Measurements from ENCODE around the gene SMYD3.

SMYD3 gene

GRCh38 chr1:245701631-245702030 lies 805.4 kb downstream of the SMYD3 start:
- DNase-seq (ENCODE audit: low read depth in 3 of 3, low spot score in 1 of 3) = no peak

DNA sequence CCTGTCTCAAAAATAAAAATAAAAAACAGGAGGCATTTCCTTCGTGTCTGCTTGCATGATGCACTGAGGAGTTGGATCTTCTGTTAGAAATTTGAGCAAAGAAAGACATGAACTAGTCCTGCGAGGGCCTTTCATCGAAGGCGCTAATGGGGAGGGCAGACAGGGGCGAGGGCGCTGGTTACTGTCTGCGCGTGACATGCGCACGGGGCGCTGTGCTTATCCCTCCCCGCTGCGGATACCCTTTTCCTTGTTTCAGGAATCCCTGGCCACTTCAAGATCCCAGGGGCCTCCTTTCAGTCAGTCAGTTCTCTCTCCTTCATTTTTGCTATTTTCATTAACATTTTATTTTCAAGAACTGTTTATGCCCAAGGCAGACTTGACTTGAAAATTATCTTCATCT lies 806.4 kb downstream of the SMYD3 start:
- DNase-seq (ENCODE audit: low read depth in 3 of 3, low spot score in 1 of 3) = no peak

Measured in stimulated activated CD4-positive, alpha-beta T cell treated with anti-CD3 and anti-CD28 coated beads, TNF-alpha, amount 100 ng/mL, for 1 hour (primary cell).